HG03565 (cell line): ENCODE measurements around the gene USP34.
"Not testable (repeated sequence)": the region's sequence is repeated elsewhere in the genome, so short reads cannot be mapped to it uniquely, and the experiment has no call there.

Experiments
- ATAC-seq: cut with Tn5 transposase; IDR thresholded peaks from one replicate; pipeline ENCODE4 v1.9.1; 2021; ENCODE audit warnings: mild to moderate bottlenecking, moderate library complexity; ENCODE audit not compliant: unreplicated experiment

The USP34 gene

GRCh38 chr2:61465045-61465444 is 5.8 kb downstream of the USP34 start:
- ATAC-seq = no peak

- ATAC-seq = no peak
Observed at GRCh38 chr2:61463769-61464475, 7.0 kb downstream of the USP34 start.

GRCh38 chr2:61461404-61461803 is 9.5 kb downstream of the USP34 start:
- no peak for ATAC-seq

- ATAC-seq = no peak
Observed at GRCh38 chr2:61460163-61460562, 10.7 kb downstream of the USP34 start.

GRCh38 chr2:61456746-61457420 is 14.0 kb downstream of the USP34 start:
- no peak for ATAC-seq

- ATAC-seq = no peak
Observed at GRCh38 chr2:61456070-61456745, 14.7 kb downstream of the USP34 start.

GRCh38 chr2:61454972-61455371 is 15.9 kb downstream of the USP34 start:
- ATAC-seq = not testable (repeated sequence)

- no peak for ATAC-seq
Observed at GRCh38 chr2:61454383-61454782, 16.5 kb downstream of the USP34 start.

GRCh38 chr2:61452392-61452791 is 18.5 kb downstream of the USP34 start:
- ATAC-seq = no peak

GRCh38 chr2:61451178-61451577 is 19.7 kb downstream of the USP34 start:
- ATAC-seq = no peak

GRCh38 chr2:61450144-61450543 is 20.7 kb downstream of the USP34 start:
- ATAC-seq = peak; percentile 54

GRCh38 chr2:61448229-61448628 is 22.7 kb downstream of the USP34 start:
- ATAC-seq = no peak

GRCh38 chr2:61446971-61447370 is 23.9 kb downstream of the USP34 start:
- ATAC-seq = not testable (repeated sequence)

- ATAC-seq = peak; percentile 94
Observed at GRCh38 chr2:61443342-61444041, 27.4 kb downstream of the USP34 start.

- no peak for ATAC-seq
Observed at GRCh38 chr2:61439241-61440002, 31.5 kb downstream of the USP34 start.

GRCh38 chr2:61438670-61439069 is 32.2 kb downstream of the USP34 start:
- ATAC-seq = no peak

- no peak for ATAC-seq
Observed at GRCh38 chr2:61437170-61437569, 33.7 kb downstream of the USP34 start.

- ATAC-seq = no peak
Observed at GRCh38 chr2:61436092-61436491, 34.8 kb downstream of the USP34 start.

GRCh38 chr2:61435291-61435690 is 35.6 kb downstream of the USP34 start:
- no peak for ATAC-seq

GRCh38 chr2:61434314-61434713 is 36.6 kb downstream of the USP34 start:
- ATAC-seq = no peak

- no peak for ATAC-seq
Observed at GRCh38 chr2:61433606-61434005, 37.3 kb downstream of the USP34 start.
